Measurements from ENCODE around the gene PDRG1. TPM values are rescaled to one million over a fixed set of nuclear protein-coding genes. Genes with fewer than 3 reads are reported as not detected.

Gene PDRG1
- total RNA-seq, 1 donor from 2014 or later, result 8.0 TPM

DNA sequence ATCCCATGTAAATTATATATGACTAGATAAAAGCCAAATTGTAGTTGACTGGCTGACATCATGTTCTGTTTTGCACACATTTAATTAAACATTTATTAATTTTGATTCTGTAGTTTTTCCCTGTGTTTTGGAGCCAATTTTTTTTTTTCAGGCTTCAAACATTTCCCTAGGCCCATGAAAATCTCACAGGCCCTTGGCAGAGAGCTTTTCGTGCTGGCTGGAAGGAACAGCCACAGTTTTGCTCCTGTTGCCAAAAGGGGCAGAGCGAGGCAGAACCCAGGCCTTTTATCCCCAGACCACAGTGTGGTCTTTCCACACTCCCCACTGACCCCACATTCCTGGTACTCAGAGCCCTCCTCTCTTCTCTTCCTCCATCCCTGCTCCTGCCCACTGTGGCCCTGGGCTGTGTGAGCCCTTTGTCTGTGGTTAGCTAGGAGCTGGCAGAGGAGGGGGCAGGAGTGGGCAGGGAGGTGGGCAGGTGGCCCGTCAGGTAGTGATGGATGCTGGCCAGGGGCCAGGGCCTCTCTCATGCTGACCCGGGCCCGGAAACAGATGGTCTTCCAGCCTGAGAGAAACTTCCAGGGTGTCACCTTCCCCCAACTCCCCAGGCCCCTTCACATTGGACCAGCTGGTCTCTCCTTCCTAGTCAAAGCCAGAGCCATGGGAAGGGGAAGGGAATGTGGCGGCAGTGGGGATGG lies 38.9 kb upstream of the PDRG1 start:
- H3K27me3 ChIP-seq, result peaks cover 22% of the 10 kb centered on the region
- intact Hi-C loops (cut with DNase I), result no loop called here
- no peak for ATAC-seq

DNA sequence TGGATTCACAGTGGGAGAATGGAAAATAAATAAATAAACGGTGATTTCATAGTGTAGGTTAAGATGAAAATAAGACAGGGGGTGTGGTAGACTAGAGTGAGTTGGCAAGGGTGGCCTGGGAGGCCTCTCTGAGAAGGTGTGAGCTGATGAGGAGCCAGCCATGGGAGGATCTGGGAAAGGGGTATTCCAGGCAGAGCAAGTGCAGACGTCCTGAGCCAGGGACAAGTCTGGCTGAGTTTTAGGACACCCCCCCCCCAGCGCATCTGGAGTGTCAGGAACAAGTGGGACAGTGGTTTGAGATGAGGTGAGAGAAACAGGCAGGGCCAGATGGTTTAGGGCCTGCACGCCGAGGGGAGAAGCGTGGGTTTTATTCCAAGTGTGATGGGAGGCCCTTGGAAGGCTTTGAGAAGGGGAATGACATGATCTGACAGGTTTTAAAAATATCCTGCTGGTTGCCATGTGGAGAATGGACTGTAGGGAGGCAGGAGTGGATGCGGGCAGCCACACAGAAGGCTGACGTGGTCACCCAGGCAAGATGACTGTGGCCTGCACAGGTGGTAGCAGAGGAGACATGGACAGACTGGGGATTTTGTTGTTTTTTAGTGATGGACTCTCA lies 37.3 kb upstream of the PDRG1 start:
- Histone ChIP-seq H3K4me1 (no peaks in the 10 kb centered on the region), H3K27ac (no peak overlapping the region), H3K36me3 (no peaks in the 10 kb centered on the region), H3K9me3 (no peaks in the 10 kb centered on the region), H3K27me3 (peaks cover 6% of the 10 kb centered on the region), H3K4me3 (no peak overlapping the region)
- no peak for ATAC-seq
- intact Hi-C loops (cut with DNase I), result no loop called here
- no peak for DNase-seq
- TF ChIP-seq, protein P1, sequence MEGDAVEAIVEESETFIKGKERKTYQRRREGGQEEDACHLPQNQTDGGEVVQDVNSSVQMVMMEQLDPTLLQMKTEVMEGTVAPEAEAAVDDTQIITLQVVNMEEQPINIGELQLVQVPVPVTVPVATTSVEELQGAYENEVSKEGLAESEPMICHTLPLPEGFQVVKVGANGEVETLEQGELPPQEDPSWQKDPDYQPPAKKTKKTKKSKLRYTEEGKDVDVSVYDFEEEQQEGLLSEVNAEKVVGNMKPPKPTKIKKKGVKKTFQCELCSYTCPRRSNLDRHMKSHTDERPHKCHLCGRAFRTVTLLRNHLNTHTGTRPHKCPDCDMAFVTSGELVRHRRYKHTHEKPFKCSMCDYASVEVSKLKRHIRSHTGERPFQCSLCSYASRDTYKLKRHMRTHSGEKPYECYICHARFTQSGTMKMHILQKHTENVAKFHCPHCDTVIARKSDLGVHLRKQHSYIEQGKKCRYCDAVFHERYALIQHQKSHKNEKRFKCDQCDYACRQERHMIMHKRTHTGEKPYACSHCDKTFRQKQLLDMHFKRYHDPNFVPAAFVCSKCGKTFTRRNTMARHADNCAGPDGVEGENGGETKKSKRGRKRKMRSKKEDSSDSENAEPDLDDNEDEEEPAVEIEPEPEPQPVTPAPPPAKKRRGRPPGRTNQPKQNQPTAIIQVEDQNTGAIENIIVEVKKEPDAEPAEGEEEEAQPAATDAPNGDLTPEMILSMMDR (IDR thresholded peaks at IDR 0.05), result no peak

More for the DNA sequence above, 38.9 kb upstream of the PDRG1 start:
- Histone ChIP-seq H3K4me3 (no peak overlapping the region), H3K27ac (no peak overlapping the region), H3K4me1 (no peaks in the 10 kb centered on the region), H3K9me3 (no peaks in the 10 kb centered on the region), H3K36me3 (no peaks in the 10 kb centered on the region)
- TF ChIP-seq, protein P1 (IDR thresholded peaks at IDR 0.05), result no peak
- no peak for DNase-seq

DNA sequence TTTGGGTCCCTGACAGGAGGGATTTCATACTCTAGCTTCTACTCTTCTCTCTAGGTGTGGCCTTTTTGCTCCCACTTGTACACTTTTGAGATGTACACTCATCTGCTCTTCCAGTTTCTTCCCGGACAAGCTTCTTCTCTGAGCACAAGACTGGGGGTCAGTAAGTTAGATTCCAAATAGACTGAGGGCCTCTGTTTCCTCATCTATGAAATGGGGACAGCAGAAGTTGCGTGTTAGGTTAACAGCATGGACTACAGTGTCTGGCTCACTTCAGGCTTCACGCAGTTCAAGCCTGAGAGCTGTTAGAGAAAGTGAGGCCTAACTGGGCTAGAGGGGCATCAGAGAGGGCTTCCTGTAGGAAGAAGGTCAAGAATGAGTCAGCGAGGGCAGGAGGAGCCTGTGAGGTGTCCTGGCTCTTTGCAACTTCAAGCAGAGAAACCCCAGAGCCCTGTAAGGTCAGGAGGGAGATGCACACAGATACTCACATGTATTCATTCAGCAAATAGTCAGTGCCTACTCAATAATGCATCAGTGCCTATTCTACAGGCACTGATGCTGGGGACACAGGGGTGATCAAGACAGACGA lies 36.7 kb upstream of the PDRG1 start:
- no peak overlapping the region for H3K4me3 ChIP-seq
- intact Hi-C loops (cut with DNase I), result no loop called here
- ATAC-seq, result no peak
- no peaks in the 10 kb centered on the region for H3K4me1 ChIP-seq
- TF ChIP-seq, protein P1 (IDR thresholded peaks at IDR 0.05), result no peak
- no peak for DNase-seq
- no peaks in the 10 kb centered on the region for H3K9me3 ChIP-seq
- no peaks in the 10 kb centered on the region for H3K27me3 ChIP-seq
- no peaks in the 10 kb centered on the region for H3K36me3 ChIP-seq
- no peak overlapping the region for H3K27ac ChIP-seq

DNA sequence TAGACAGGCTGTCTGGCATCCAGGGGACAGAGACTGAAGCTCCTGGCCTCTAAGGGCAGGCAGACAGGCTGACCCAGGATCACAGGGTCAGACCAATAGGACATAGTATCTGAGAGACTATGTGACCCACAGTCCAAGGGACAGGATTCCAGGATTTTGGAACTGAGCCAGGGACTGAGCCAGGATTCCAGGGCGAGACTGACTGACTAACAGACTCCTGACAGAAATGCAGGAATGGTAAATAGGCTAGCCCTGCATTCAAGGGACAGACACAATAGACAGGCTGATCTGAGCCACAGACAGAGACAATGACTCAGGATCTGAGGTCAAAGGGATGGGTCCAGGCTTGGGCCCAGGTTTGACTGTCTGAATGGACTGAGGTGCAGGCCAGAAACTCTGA lies 35.9 kb upstream of the PDRG1 start:
- no peak for ATAC-seq
- H3K4me3 ChIP-seq, result no peak overlapping the region
- DNase-seq, result no peak
- no peaks in the 10 kb centered on the region for H3K9me3 ChIP-seq
- H3K27ac ChIP-seq, result no peak overlapping the region
- intact Hi-C loops (cut with DNase I), result no loop called here
- H3K27me3 ChIP-seq, result no peaks in the 10 kb centered on the region
- no peaks in the 10 kb centered on the region for H3K36me3 ChIP-seq
- no peaks in the 10 kb centered on the region for H3K4me1 ChIP-seq
- TF ChIP-seq, protein P1 (IDR thresholded peaks at IDR 0.05), result no peak

DNA sequence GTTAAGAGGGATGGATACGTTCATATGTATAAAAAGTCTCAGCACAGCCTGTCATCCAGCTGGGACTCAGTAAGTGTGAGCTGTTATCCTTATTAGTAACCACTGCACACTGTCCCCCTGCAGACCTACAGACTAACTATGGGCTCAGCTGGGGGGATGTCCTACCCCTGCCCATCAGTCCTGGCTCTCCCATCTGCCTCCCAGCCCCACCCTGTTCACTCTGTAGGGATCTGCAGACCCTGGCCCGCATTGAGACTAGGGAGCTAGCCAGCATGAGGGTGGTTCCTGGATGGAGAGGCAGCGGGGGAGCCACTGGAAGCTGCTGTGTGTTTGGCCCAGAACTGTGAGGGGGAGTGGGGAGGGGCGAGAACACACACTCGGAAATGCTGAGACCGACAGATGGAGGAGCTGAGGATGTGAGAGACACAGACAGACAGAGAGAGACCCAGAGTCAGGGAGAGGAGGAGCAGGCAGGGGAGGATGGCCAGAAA lies 33.2 kb upstream of the PDRG1 start:
- intact Hi-C loops (cut with DNase I), result no loop called here
- Histone ChIP-seq H3K27me3 (peaks cover 4% of the 10 kb centered on the region), H3K36me3 (no peaks in the 10 kb centered on the region), H3K4me3 (no peak overlapping the region), H3K9me3 (no peaks in the 10 kb centered on the region), H3K4me1 (no peaks in the 10 kb centered on the region), H3K27ac (no peak overlapping the region)
- ATAC-seq, result no peak
- DNase-seq, result no peak
- TF ChIP-seq, protein P1 (IDR thresholded peaks at IDR 0.05), result no peak

Data from upper lobe of right lung (tissue), 1 donor.